NCI-H2107 treated with DMSO at 0.1 percent for 48 hours (cell line): ENCODE data around the gene DNAJC18.
A peak's percentile ranks its signal among the peaks of the same experiment; 100 is the strongest.
"Not testable (repeated sequence)": the region's sequence is repeated elsewhere in the genome, so short reads cannot be mapped to it uniquely, and the experiment has no call there.

Experiments used
- DNase-seq: peaks from one replicate; lab custom pipeline; 2025; ENCODE audit not compliant: unreplicated experiment; lab: John Stamatoyannopoulos, UW

The DNAJC18 gene

GRCh38 chr5:139430015-139430414, 9.3 kb downstream of the DNAJC18 start:
- DNase-seq, result no peak

GRCh38 chr5:139426203-139426885, 13.0 kb downstream of the DNAJC18 start:
- DNase-seq, result no peak

- no peak for DNase-seq
Observed at GRCh38 chr5:139425497-139425896, 13.8 kb downstream of the DNAJC18 start.

- peak; percentile 24 for DNase-seq
Observed at GRCh38 chr5:139422307-139422893, 16.9 kb downstream of the DNAJC18 start.

- DNase-seq, result no peak
Observed at GRCh38 chr5:139419226-139420192, 19.8 kb downstream of the DNAJC18 start.

GRCh38 chr5:139418793-139419192, 20.5 kb downstream of the DNAJC18 start:
- DNase-seq, result no peak

- DNase-seq, result peak; percentile 31
Observed at GRCh38 chr5:139417214-139417613, 22.1 kb downstream of the DNAJC18 start.

GRCh38 chr5:139416651-139417050, 22.7 kb downstream of the DNAJC18 start:
- no peak for DNase-seq

- DNase-seq, result no peak
Observed at GRCh38 chr5:139415869-139416268, 23.5 kb downstream of the DNAJC18 start.

- no peak for DNase-seq
Observed at GRCh38 chr5:139415221-139415861, 24.0 kb downstream of the DNAJC18 start.

GRCh38 chr5:139414581-139415130, 24.7 kb downstream of the DNAJC18 start:
- no peak for DNase-seq

GRCh38 chr5:139413963-139414362, 25.4 kb downstream of the DNAJC18 start:
- DNase-seq, result no peak

GRCh38 chr5:139413153-139413552, 26.2 kb downstream of the DNAJC18 start:
- no peak for DNase-seq

GRCh38 chr5:139410993-139411828, 28.1 kb downstream of the DNAJC18 start:
- no peak for DNase-seq

GRCh38 chr5:139410121-139410992, 29.0 kb downstream of the DNAJC18 start:
- DNase-seq, result no peak

GRCh38 chr5:139409116-139409515, 30.2 kb downstream of the DNAJC18 start:
- not testable (repeated sequence) for DNase-seq

- DNase-seq, result no peak
Observed at GRCh38 chr5:139408191-139408590, 31.1 kb downstream of the DNAJC18 start.

GRCh38 chr5:139407517-139407916, 31.8 kb downstream of the DNAJC18 start:
- DNase-seq, result no peak

GRCh38 chr5:139406963-139407362, 32.4 kb downstream of the DNAJC18 start:
- DNase-seq, result no peak
